ENCODE data around the gene TSPAN18.

Gene TSPAN18

DNA sequence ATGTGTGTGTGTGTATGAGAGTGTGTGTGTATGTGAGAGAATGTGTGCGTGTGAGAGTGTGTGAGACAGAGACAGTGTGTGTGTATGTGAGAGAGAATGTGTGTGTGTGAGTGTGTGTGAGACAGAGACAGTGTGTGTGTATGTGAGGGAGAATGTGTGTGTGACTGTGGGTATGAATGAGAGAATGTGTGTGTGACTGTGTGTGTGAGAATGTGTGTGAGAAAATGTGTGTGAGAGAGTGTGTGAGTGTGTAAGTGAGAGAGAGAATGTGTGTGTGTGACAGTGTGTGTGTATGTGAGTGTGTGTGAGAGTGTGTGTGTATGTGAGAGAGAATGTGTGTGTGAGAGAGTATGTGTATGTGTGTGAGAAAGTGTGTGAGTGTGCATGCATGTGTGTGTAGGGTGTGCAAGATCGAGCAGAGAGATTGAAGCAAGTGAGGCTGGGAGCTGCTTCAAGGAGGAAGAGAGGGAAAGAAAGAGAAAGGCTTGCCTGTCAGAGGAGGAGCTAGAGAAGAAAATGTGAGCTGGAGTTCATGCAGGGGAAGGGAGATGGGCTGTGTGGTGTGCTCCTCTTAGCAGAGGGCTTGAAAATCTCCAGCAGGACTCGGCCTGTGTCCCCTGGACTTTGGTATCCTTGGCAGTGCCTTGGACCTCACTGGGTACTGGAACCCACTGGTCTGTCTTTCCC, 251.7 kb downstream of the TSPAN18 start:
- peak overlapping the region; percentile 41 for H3K4me3 ChIP-seq (ENCODE audit: low read length, poor library complexity, severe bottlenecking)
- no peaks in the 10 kb centered on the region for H3K79me2 ChIP-seq (ENCODE audit: insufficient read depth, low read length)
- H3K4me1 ChIP-seq (ENCODE audit: insufficient read depth, low read length, poor library complexity, severe bottlenecking) = peaks cover 68% of the 10 kb centered on the region
- H3K9me2 ChIP-seq (replicated peaks; ENCODE audit: low read depth, low read length) = no peaks in the 10 kb centered on the region
- H3K9me3 ChIP-seq (ENCODE audit: insufficient read depth, low read depth, low read length) = no peaks in the 10 kb centered on the region
- H3F3A ChIP-seq (ENCODE audit: low read depth) = no peaks in the 10 kb centered on the region
- no peaks in the 10 kb centered on the region for H3K36me3 ChIP-seq (ENCODE audit: insufficient read depth, low read length)
- H2AFZ ChIP-seq (ENCODE audit: low read length) = peak overlapping the region; percentile 60
- H3K9ac ChIP-seq (ENCODE audit: low read depth, low read length, poor library complexity, severe bottlenecking) = peak overlapping the region; percentile 31
- no peaks in the 10 kb centered on the region for H4K20me1 ChIP-seq (ENCODE audit: insufficient read depth, low read length, poor library complexity, severe bottlenecking)
- H3K27me3 ChIP-seq (ENCODE audit: insufficient read depth, low read length, poor library complexity, severe bottlenecking) = no peaks in the 10 kb centered on the region
- peak overlapping the region; percentile 63 for H3K4me2 ChIP-seq (ENCODE audit: low read depth, low read length, poor library complexity, severe bottlenecking)
- TF ChIP-seq EZH2phosphoT487 (IDR thresholded peaks at IDR 0.05; ENCODE audit: borderline replicate concordance) (no peak), CTCF (conservative IDR thresholded peaks at IDR 0.05; ENCODE audit: low read length) (no peak)

DNA sequence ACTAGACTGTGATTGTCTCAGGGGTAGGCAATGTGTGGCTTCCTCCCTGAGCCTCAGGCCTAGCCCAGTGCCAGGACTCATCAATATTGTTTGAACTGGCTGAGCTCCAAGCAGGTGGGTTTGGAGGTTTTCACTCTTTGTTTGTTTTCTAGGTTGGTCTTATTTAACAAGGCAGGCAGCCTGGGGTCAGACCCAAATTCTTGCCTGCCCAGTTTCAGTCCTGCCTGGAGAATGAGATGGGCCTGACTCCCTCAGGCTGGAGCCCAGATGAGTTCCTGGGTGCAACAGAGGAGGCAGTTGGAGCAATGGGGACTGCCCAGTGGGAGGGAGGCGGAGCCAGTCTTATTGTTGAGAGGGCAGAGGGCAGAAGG, 252.2 kb downstream of the TSPAN18 start:
- Histone ChIP-seq H3K9me2 (replicated peaks; ENCODE audit: low read depth, low read length) (no peaks in the 10 kb centered on the region), H3K9me3 (ENCODE audit: insufficient read depth, low read depth, low read length) (no peaks in the 10 kb centered on the region), H3F3A (ENCODE audit: low read depth) (no peaks in the 10 kb centered on the region), H3K4me1 (ENCODE audit: insufficient read depth, low read length, poor library complexity, severe bottlenecking) (peaks cover 68% of the 10 kb centered on the region), H4K20me1 (ENCODE audit: insufficient read depth, low read length, poor library complexity, severe bottlenecking) (no peaks in the 10 kb centered on the region), H3K36me3 (ENCODE audit: insufficient read depth, low read length) (no peaks in the 10 kb centered on the region), H3K4me2 (ENCODE audit: low read depth, low read length, poor library complexity, severe bottlenecking) (peak overlapping the region; percentile 63), H3K4me3 (ENCODE audit: low read length, poor library complexity, severe bottlenecking) (no peak overlapping the region), H3K79me2 (ENCODE audit: insufficient read depth, low read length) (no peaks in the 10 kb centered on the region), H3K27me3 (ENCODE audit: insufficient read depth, low read length, poor library complexity, severe bottlenecking) (no peaks in the 10 kb centered on the region), H3K9ac (ENCODE audit: low read depth, low read length, poor library complexity, severe bottlenecking) (peak overlapping the region; percentile 31), H2AFZ (ENCODE audit: low read length) (peak overlapping the region; percentile 60)
- no peak for TF ChIP-seq EZH2phosphoT487 (IDR thresholded peaks at IDR 0.05; ENCODE audit: borderline replicate concordance)
- TF ChIP-seq CTCF (conservative IDR thresholded peaks at IDR 0.05; ENCODE audit: low read length) = no peak

- Histone ChIP-seq H3K79me2 (ENCODE audit: insufficient read depth, low read length) (no peaks in the 10 kb centered on the region), H3F3A (ENCODE audit: low read depth) (no peaks in the 10 kb centered on the region), H3K36me3 (ENCODE audit: insufficient read depth, low read length) (no peaks in the 10 kb centered on the region), H4K20me1 (ENCODE audit: insufficient read depth, low read length, poor library complexity, severe bottlenecking) (no peaks in the 10 kb centered on the region), H3K27me3 (ENCODE audit: insufficient read depth, low read length, poor library complexity, severe bottlenecking) (no peaks in the 10 kb centered on the region), H2AFZ (ENCODE audit: low read length) (no peak overlapping the region), H3K9me3 (ENCODE audit: insufficient read depth, low read depth, low read length) (no peaks in the 10 kb centered on the region), H3K4me2 (ENCODE audit: low read depth, low read length, poor library complexity, severe bottlenecking) (peak overlapping the region; percentile 63), H3K4me3 (ENCODE audit: low read length, poor library complexity, severe bottlenecking) (no peak overlapping the region), H3K9ac (ENCODE audit: low read depth, low read length, poor library complexity, severe bottlenecking) (peak overlapping the region; percentile 31), H3K9me2 (replicated peaks; ENCODE audit: low read depth, low read length) (no peaks in the 10 kb centered on the region), H3K4me1 (ENCODE audit: insufficient read depth, low read length, poor library complexity, severe bottlenecking) (peaks cover 60% of the 10 kb centered on the region)
- TF ChIP-seq EZH2phosphoT487 (IDR thresholded peaks at IDR 0.05; ENCODE audit: borderline replicate concordance) (no peak), CTCF (conservative IDR thresholded peaks at IDR 0.05; ENCODE audit: low read length) (no peak)
Measured at GRCh38 chr11:44979543-44980399, 253.0 kb downstream of the TSPAN18 start.
